ENCODE results near the gene GPATCH2L. TPM values are rescaled to one million over a fixed set of nuclear protein-coding genes. Genes with fewer than 3 reads are reported as not detected.

Gene GPATCH2L
- total and polyA plus RNA-seq, 2 of the 13 experiments (the other 11 are each of a cell fraction or from before 2014, with no cell fraction given): 14.4 to 29.0 TPM

GRCh38 chr14:76151398-76152332, at the start of gene GPATCH2L (continued):
- TF ChIP-seq BRD4 (CRISPR knock-in tag; IDR thresholded peaks at IDR 0.05) (no peak), ELF1 (CRISPR knock-in tag; IDR thresholded peaks at IDR 0.05) (peak; percentile 81), PRPF4 (IDR thresholded peaks at IDR 0.05; ENCODE audit: low read depth, low read length, poor library complexity, severe bottlenecking) (no peak), SKI (IDR thresholded peaks at IDR 0.05; ENCODE audit: partially characterized antibody) (no peak), ZNF292 (CRISPR knock-in tag; IDR thresholded peaks at IDR 0.05; ENCODE audit: borderline replicate concordance, low read depth) (peak; percentile 33; the same call in 1 of the 2 replicates), KDM6A (CRISPR knock-in tag; IDR thresholded peaks at IDR 0.05; ENCODE audit: low read depth) (no peak), TMF1 (CRISPR knock-in tag; IDR thresholded peaks at IDR 0.05; ENCODE audit: low read depth) (peak; percentile 39; the same call in 1 of the 2 replicates), ZNF44 (CRISPR knock-in tag; IDR thresholded peaks at IDR 0.05) (no peak), ZMYM2 (CRISPR knock-in tag; IDR thresholded peaks at IDR 0.05) (no peak), HNRNPH1 (optimal IDR thresholded peaks at IDR 0.05; ENCODE audit: low read depth, low read length) (no peak), AGO2 (optimal IDR thresholded peaks at IDR 0.05; ENCODE audit: low read depth, low read length) (peak; percentile 56), ZNF343 (CRISPR knock-in tag; IDR thresholded peaks at IDR 0.05) (0 out of 2 replicates have a peak, but pooled peaks have one; percentile 24), HOXD1 (CRISPR knock-in tag; IDR thresholded peaks at IDR 0.05) (peak; percentile 49; the same call in 1 of the 2 replicates), MXD3 (CRISPR knock-in tag; IDR thresholded peaks at IDR 0.05) (peak; percentile 56; the same call in 1 of the 2 replicates), PATZ1 (CRISPR knock-in tag; IDR thresholded peaks at IDR 0.05) (no peak), RARA (CRISPR knock-in tag; IDR thresholded peaks at IDR 0.05) (no peak), FOSL2 (CRISPR knock-in tag; IDR thresholded peaks at IDR 0.05) (0 out of 2 replicates have a peak, but pooled peaks have one; percentile 9), RELA (CRISPR knock-in tag; IDR thresholded peaks at IDR 0.05) (no peak), KDM4B (CRISPR knock-in tag; IDR thresholded peaks at IDR 0.05) (no peak), NFATC3 (CRISPR knock-in tag; IDR thresholded peaks at IDR 0.05) (no peak)
- TF ChIP-seq, protein P1, sequence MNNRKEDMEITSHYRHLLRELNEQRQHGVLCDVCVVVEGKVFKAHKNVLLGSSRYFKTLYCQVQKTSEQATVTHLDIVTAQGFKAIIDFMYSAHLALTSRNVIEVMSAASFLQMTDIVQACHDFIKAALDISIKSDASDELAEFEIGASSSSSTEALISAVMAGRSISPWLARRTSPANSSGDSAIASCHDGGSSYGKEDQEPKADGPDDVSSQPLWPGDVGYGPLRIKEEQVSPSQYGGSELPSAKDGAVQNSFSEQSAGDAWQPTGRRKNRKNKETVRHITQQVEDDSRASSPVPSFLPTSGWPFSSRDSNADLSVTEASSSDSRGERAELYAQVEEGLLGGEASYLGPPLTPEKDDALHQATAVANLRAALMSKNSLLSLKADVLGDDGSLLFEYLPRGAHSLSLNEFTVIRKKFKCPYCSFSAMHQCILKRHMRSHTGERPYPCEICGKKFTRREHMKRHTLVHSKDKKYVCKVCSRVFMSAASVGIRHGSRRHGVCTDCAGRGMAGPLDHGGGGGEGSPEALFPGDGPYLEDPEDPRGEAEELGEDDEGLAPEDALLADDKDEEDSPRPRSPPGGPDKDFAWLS (CRISPR knock-in tag; IDR thresholded peaks at IDR 0.05; ENCODE audit: borderline replicate concordance): 0 out of 2 replicates have a peak, but pooled peaks have one; percentile 74
- TF ChIP-seq, protein P2, sequence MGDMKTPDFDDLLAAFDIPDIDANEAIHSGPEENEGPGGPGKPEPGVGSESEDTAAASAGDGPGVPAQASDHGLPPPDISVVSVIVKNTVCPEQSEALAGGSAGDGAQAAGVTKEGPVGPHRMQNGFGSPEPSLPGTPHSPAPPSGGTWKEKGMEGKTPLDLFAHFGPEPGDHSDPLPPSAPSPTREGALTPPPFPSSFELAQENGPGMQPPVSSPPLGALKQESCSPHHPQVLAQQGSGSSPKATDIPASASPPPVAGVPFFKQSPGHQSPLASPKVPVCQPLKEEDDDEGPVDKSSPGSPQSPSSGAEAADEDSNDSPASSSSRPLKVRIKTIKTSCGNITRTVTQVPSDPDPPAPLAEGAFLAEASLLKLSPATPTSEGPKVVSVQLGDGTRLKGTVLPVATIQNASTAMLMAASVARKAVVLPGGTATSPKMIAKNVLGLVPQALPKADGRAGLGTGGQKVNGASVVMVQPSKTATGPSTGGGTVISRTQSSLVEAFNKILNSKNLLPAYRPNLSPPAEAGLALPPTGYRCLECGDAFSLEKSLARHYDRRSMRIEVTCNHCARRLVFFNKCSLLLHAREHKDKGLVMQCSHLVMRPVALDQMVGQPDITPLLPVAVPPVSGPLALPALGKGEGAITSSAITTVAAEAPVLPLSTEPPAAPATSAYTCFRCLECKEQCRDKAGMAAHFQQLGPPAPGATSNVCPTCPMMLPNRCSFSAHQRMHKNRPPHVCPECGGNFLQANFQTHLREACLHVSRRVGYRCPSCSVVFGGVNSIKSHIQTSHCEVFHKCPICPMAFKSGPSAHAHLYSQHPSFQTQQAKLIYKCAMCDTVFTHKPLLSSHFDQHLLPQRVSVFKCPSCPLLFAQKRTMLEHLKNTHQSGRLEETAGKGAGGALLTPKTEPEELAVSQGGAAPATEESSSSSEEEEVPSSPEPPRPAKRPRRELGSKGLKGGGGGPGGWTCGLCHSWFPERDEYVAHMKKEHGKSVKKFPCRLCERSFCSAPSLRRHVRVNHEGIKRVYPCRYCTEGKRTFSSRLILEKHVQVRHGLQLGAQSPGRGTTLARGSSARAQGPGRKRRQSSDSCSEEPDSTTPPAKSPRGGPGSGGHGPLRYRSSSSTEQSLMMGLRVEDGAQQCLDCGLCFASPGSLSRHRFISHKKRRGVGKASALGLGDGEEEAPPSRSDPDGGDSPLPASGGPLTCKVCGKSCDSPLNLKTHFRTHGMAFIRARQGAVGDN (CRISPR knock-in tag; IDR thresholded peaks at IDR 0.05): peak; percentile 70
